ENCODE data around the gene RFX4. TPM values are rescaled to one million over a fixed set of nuclear protein-coding genes. Genes with fewer than 3 reads are reported as not detected.
A peak's percentile ranks its signal among the peaks of the same experiment; 100 is the strongest.

RFX4 gene
- total RNA-seq, 1 donor from 2014 or later = 3.4 TPM

DNA sequence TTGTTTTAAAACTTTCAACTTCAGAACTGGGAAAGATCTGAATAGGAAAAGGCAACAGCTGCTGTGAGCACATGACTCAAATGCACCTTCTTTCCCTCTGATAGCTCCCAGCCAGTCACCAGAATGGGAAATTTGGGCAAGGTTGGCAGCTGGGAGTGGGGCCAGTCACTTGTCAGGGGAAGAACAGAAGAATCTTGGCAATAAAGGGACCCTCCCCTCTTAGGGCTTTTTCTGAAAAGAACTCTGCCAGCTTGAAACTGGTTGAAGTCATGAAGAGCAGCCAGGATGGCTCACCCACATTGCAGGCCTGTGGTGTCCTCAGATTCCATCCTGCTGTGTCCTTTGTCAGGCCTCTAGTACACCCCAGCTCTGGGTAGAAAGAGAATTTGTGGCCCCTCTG, 181.4 kb downstream of the RFX4 start:
- no peak for TF ChIP-seq EZH2phosphoT487 (IDR thresholded peaks at IDR 0.05)
- TF ChIP-seq EZH2 (IDR thresholded peaks at IDR 0.05) = no peak
- no peak for TF ChIP-seq CTCF (IDR thresholded peaks at IDR 0.05)
- Mint-ChIP-seq H3K9me3 (no peaks in the 10 kb centered on the region), H3K36me3 (peaks cover 15% of the 10 kb centered on the region), H3K27ac (peak overlapping the region; percentile 50), H3K4me3 (no peak overlapping the region), H3K4me1 (peaks cover 81% of the 10 kb centered on the region), H3K27me3 (ENCODE audit: insufficient read depth, low read depth) (peaks cover 2% of the 10 kb centered on the region)
- Histone ChIP-seq H3K4me2 (no peak overlapping the region), H3K27me3 (no peaks in the 10 kb centered on the region), H3K4me1 (peaks cover 60% of the 10 kb centered on the region), H3K9me3 (ENCODE audit: low read depth) (no peaks in the 10 kb centered on the region), H4K20me1 (ENCODE audit: low read depth) (no peaks in the 10 kb centered on the region), H3K27ac (no peak overlapping the region), H3K9ac (no peak overlapping the region), H3F3A (ENCODE audit: low read depth) (peaks cover 50% of the 10 kb centered on the region), H3K4me3 (no peak overlapping the region), H3K36me3 (no peaks in the 10 kb centered on the region), H2AFZ (replicated peaks) (no peak overlapping the region), H3K79me2 (ENCODE audit: low read depth) (no peaks in the 10 kb centered on the region)
- DNase-seq (ENCODE audit: low spot score) = no peak

- Histone ChIP-seq H4K20me1 (ENCODE audit: low read depth) (no peaks in the 10 kb centered on the region), H3K4me1 (peaks cover 60% of the 10 kb centered on the region), H3K4me3 (no peak overlapping the region), H3K4me2 (no peak overlapping the region), H3K79me2 (ENCODE audit: low read depth) (no peaks in the 10 kb centered on the region), H3K27me3 (no peaks in the 10 kb centered on the region), H3K27ac (no peak overlapping the region), H3F3A (ENCODE audit: low read depth) (peaks cover 50% of the 10 kb centered on the region), H2AFZ (replicated peaks) (no peak overlapping the region), H3K36me3 (no peaks in the 10 kb centered on the region), H3K9me3 (ENCODE audit: low read depth) (no peaks in the 10 kb centered on the region), H3K9ac (no peak overlapping the region)
- Mint-ChIP-seq H3K36me3 (peaks cover 15% of the 10 kb centered on the region), H3K9me3 (no peaks in the 10 kb centered on the region), H3K27ac (peak overlapping the region; percentile 68), H3K4me1 (peaks cover 81% of the 10 kb centered on the region), H3K27me3 (ENCODE audit: insufficient read depth, low read depth) (peaks cover 2% of the 10 kb centered on the region), H3K4me3 (peak overlapping the region; percentile 43)
- TF ChIP-seq EZH2phosphoT487 (IDR thresholded peaks at IDR 0.05) (no peak), CTCF (IDR thresholded peaks at IDR 0.05) (no peak), EZH2 (IDR thresholded peaks at IDR 0.05) (no peak)
- DNase-seq (ENCODE audit: low spot score) = no peak
Observed at GRCh38 chr12:106764738-106765137, 181.9 kb downstream of the RFX4 start.

DNA sequence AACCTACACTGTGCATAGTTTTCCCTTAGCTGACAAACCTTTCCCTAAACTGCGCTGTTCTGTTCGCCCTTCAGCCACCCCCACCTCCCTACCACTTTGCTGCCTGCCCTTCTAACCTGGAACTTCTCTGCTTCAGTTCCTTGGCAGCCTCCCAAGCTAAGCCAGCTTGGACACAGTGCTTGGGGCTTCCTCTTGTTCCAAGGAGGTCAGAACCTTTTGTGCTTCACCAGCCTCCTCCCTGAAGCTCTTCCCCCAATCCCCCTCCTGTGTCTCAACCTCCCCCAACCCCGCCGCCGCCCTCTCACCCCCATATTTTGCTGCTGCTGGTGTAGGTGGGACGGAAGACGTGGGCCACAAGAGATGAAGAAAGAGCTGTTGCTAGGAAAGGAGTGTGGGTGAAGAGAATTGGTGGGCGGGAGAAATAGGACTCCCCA, 183.6 kb downstream of the RFX4 start:
- H3K36me3 Mint-ChIP-seq = peaks cover 11% of the 10 kb centered on the region
- H3K27me3 Mint-ChIP-seq (ENCODE audit: insufficient read depth, low read depth) = peaks cover 2% of the 10 kb centered on the region
- no peaks in the 10 kb centered on the region for H3K9me3 Mint-ChIP-seq
- TF ChIP-seq CTCF (IDR thresholded peaks at IDR 0.05) = no peak
- TF ChIP-seq EZH2phosphoT487 (IDR thresholded peaks at IDR 0.05) = no peak
- no peak for TF ChIP-seq EZH2 (IDR thresholded peaks at IDR 0.05)
- Histone ChIP-seq H3K79me2 (ENCODE audit: low read depth) (no peaks in the 10 kb centered on the region), H3K27ac (no peak overlapping the region), H2AFZ (replicated peaks) (no peak overlapping the region), H3K4me2 (no peak overlapping the region), H3K9me3 (ENCODE audit: low read depth) (no peaks in the 10 kb centered on the region), H3K27me3 (no peaks in the 10 kb centered on the region), H4K20me1 (ENCODE audit: low read depth) (no peaks in the 10 kb centered on the region), H3K9ac (no peak overlapping the region), H3K36me3 (no peaks in the 10 kb centered on the region), H3K4me3 (no peak overlapping the region), H3F3A (ENCODE audit: low read depth) (peaks cover 44% of the 10 kb centered on the region), H3K4me1 (peaks cover 51% of the 10 kb centered on the region)
- peaks cover 77% of the 10 kb centered on the region for H3K4me1 Mint-ChIP-seq
- no peak for DNase-seq (ENCODE audit: low spot score)
- peak overlapping the region; percentile 99 for H3K27ac Mint-ChIP-seq
- H3K4me3 Mint-ChIP-seq = peak overlapping the region; percentile 21

Measured in neural progenitor cell (in vitro differentiated cells).